Measurements from ENCODE around the gene ZFP36L1. TPM values are rescaled to one million over a fixed set of nuclear protein-coding genes. Genes with fewer than 3 reads are reported as not detected.

The ZFP36L1 gene
- total RNA-seq = 159 and 219 TPM in 2 replicates

- DNase-seq (ENCODE audit: extremely low read depth, low read depth, low spot score) = no peak
Observed at GRCh38 chr14:68792979-68793733, at the start of gene ZFP36L1. ZFP36L1 (minus strand) TSS chr14:68793067; CDS start chr14:68792938, 129 bp downstream.

- no peak for DNase-seq (ENCODE audit: extremely low read depth, low read depth, low spot score)
Observed at GRCh38 chr14:68842298-68842697, 49.4 kb upstream of the ZFP36L1 start.

- DNase-seq (ENCODE audit: extremely low read depth, low read depth, low spot score) = no peak
Observed at GRCh38 chr14:68841016-68841809, 48.3 kb upstream of the ZFP36L1 start.

- no peak for DNase-seq (ENCODE audit: extremely low read depth, low read depth, low spot score)
Observed at GRCh38 chr14:68840454-68840853, 47.6 kb upstream of the ZFP36L1 start.

- no peak for DNase-seq (ENCODE audit: extremely low read depth, low read depth, low spot score)
Observed at GRCh38 chr14:68836082-68836481, 43.2 kb upstream of the ZFP36L1 start.

- DNase-seq (ENCODE audit: extremely low read depth, low read depth, low spot score) = no peak
Observed at GRCh38 chr14:68834816-68835215, 41.9 kb upstream of the ZFP36L1 start.

- DNase-seq (ENCODE audit: extremely low read depth, low read depth, low spot score) = no peak
Observed at GRCh38 chr14:68828698-68829097, 35.8 kb upstream of the ZFP36L1 start.

GRCh38 chr14:68825729-68826128, 32.9 kb upstream of the ZFP36L1 start:
- no peak for DNase-seq (ENCODE audit: extremely low read depth, low read depth, low spot score)

GRCh38 chr14:68824517-68825347, 31.9 kb upstream of the ZFP36L1 start:
- no peak for DNase-seq (ENCODE audit: extremely low read depth, low read depth, low spot score)

- no peak for DNase-seq (ENCODE audit: extremely low read depth, low read depth, low spot score)
Observed at GRCh38 chr14:68824207-68824516, 31.3 kb upstream of the ZFP36L1 start.

GRCh38 chr14:68823434-68824206, 30.8 kb upstream of the ZFP36L1 start:
- no peak for DNase-seq (ENCODE audit: extremely low read depth, low read depth, low spot score)

- no peak for DNase-seq (ENCODE audit: extremely low read depth, low read depth, low spot score)
Observed at GRCh38 chr14:68822926-68823325, 30.1 kb upstream of the ZFP36L1 start.

GRCh38 chr14:68822132-68822651, 29.3 kb upstream of the ZFP36L1 start:
- no peak for DNase-seq (ENCODE audit: extremely low read depth, low read depth, low spot score)

- DNase-seq (ENCODE audit: extremely low read depth, low read depth, low spot score) = no peak
Observed at GRCh38 chr14:68820999-68821683, 28.3 kb upstream of the ZFP36L1 start.

- DNase-seq (ENCODE audit: extremely low read depth, low read depth, low spot score) = no peak
Observed at GRCh38 chr14:68820536-68820935, 27.7 kb upstream of the ZFP36L1 start.

GRCh38 chr14:68820119-68820518, 27.3 kb upstream of the ZFP36L1 start:
- no peak for DNase-seq (ENCODE audit: extremely low read depth, low read depth, low spot score)

GRCh38 chr14:68819260-68819691, 26.4 kb upstream of the ZFP36L1 start:
- DNase-seq (ENCODE audit: extremely low read depth, low read depth, low spot score) = no peak

GRCh38 chr14:68817506-68818212, 24.8 kb upstream of the ZFP36L1 start:
- no peak for DNase-seq (ENCODE audit: extremely low read depth, low read depth, low spot score)

- no peak for DNase-seq (ENCODE audit: extremely low read depth, low read depth, low spot score)
Observed at GRCh38 chr14:68816943-68817430, 24.1 kb upstream of the ZFP36L1 start.

All from glomerular endothelial cell (primary cell).